GM12891 (cell line): Measurements from ENCODE around the gene MYDGF.

Source experiments
- POLR2A ChIP-seq: IDR thresholded peaks from 2 replicates; pipeline ENCODE4 v1.6.1; 2011; ENCODE audit warnings: low read depth, low read length, control low read depth
- TAF1 ChIP-seq: IDR thresholded peaks from 2 replicates; pipeline ENCODE4 v1.6.1; 2011; ENCODE audit warnings: low read depth, low read length, control low read depth

DNA sequence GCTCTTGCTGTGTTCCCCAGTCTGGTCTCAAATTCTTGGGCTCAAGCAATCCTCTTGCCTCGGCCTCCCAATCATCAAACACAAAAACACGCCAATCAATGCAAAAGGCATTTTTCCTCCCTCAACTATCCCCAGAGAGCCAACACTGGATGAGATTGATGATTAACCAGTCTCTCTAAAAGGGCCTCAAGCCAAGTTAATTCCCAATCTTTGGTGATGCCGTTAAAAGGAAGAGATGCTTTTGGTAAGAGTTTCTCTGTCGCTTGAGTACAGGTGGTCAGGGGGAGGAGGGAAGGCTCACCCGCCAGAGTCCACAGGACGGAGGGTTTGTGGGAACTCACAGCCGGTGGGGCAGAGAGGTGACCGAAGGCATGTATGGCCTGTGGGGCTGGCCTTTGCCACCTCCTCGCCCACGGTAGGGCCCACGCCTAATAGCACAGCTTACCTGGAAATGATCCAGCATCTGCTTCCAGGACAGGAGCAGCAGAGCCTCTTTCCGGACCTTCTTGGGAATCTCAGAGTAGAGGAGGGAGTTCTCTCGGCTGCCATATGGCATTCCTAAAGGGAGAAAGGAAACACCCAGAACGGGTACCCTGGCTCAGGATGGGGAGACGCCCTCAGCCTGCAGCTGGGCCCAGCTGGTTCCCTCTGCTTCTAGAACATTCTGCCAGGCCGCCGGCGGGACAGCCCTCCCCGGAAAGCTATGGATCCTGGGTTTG lies 35.4 kb upstream of the MYDGF start:
- no peak for TF ChIP-seq POLR2A
- no peak for TF ChIP-seq TAF1
